Measurements from ENCODE around the gene NXPE3.

The NXPE3 gene

GRCh38 chr3:101836160-101836559, 57.1 kb downstream of the NXPE3 start:
- TF ChIP-seq, protein P1, sequence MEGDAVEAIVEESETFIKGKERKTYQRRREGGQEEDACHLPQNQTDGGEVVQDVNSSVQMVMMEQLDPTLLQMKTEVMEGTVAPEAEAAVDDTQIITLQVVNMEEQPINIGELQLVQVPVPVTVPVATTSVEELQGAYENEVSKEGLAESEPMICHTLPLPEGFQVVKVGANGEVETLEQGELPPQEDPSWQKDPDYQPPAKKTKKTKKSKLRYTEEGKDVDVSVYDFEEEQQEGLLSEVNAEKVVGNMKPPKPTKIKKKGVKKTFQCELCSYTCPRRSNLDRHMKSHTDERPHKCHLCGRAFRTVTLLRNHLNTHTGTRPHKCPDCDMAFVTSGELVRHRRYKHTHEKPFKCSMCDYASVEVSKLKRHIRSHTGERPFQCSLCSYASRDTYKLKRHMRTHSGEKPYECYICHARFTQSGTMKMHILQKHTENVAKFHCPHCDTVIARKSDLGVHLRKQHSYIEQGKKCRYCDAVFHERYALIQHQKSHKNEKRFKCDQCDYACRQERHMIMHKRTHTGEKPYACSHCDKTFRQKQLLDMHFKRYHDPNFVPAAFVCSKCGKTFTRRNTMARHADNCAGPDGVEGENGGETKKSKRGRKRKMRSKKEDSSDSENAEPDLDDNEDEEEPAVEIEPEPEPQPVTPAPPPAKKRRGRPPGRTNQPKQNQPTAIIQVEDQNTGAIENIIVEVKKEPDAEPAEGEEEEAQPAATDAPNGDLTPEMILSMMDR (IDR thresholded peaks at IDR 0.05; ENCODE audit: unreplicated experiment in 3 of 3), result no peak
- Mint-ChIP-seq H3K9me3 (no peaks in the 10 kb centered on the region), H3K4me1 (no peaks in the 10 kb centered on the region), H3K27me3 (ENCODE audit: low read depth) (no peaks in the 10 kb centered on the region), H3K36me3 (ENCODE audit: low read depth) (no peaks in the 10 kb centered on the region), H3K27ac (no peak overlapping the region), H3K4me3 (no peak overlapping the region)

DNA sequence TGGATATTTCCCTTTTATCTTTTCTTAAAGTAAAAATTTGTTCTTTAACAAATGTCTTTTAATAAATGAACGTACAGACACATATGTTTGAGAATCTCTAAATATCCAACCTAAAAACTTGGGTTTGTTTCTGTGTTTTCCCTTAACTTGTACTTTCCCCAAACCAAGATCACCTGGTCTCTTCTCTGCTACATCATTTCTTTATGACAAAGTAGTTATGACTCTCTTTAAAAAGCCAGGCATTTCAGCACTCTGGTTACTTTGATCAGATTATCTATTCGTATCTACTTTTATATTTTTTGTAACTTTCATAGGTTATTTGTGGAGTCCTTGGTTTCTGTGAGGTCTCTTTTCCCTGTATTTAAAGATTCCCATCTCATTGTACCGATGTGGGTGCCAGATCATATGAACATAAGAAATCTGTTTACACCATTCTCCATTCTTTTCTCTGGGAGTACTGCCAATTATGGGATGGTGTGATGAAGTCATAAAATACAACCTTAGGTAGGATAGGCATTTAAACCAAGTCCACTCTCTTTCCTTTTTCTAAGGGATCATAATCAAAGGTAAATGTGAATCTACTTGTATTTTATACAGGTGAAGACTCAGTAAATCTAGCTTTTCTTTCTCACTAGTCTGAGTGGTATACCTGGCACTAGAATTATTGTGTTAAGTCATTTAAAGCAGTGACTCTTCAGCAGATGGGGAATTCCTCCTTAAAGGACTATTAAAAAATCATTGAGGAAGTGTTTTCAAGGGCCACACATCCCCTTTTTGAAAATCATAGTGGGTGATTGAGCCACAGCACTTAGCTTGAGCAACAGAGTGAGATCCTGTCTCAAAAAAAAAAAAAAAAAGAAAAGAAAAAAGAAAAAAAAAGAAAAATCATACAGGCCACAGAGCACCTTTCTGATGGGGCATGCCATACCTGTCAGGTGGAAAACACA, 57.9 kb downstream of the NXPE3 start:
- H3K9me3 Mint-ChIP-seq, result peaks cover 2% of the 10 kb centered on the region
- no peaks in the 10 kb centered on the region for H3K4me1 Mint-ChIP-seq
- H3K4me3 Mint-ChIP-seq, result no peak overlapping the region
- no peaks in the 10 kb centered on the region for H3K27me3 Mint-ChIP-seq (ENCODE audit: low read depth)
- H3K27ac Mint-ChIP-seq, result no peak overlapping the region
- H3K36me3 Mint-ChIP-seq (ENCODE audit: low read depth), result peaks cover 2% of the 10 kb centered on the region
- TF ChIP-seq, protein P1 (IDR thresholded peaks at IDR 0.05; ENCODE audit: unreplicated experiment in 3 of 3), result no peak

DNA sequence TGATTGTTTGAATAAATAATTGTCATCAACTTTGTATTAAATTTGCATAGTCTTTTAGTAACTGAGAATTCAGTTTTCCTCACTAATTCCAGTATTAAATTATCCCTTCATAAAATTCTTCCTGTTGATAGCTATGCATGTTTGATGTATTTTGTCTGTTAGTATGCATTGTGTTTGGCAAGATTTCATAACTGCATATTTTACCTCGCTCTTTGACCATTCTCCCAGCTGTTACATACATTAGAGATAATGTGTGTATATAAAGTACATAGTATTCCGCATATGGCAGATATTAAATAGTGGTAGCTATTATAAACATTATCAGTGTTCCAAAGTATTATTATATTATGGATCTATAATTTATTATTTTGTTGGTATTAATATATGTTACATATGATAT, 59.7 kb downstream of the NXPE3 start:
- H3K4me1 Mint-ChIP-seq, result no peaks in the 10 kb centered on the region
- TF ChIP-seq, protein P1 (IDR thresholded peaks at IDR 0.05; ENCODE audit: unreplicated experiment in 3 of 3), result no peak
- peak overlapping the region in 2 of 3 experiments; percentile 7 to 25 for H3K27ac Mint-ChIP-seq
- peaks cover 5% of the 10 kb centered on the region for H3K36me3 Mint-ChIP-seq (ENCODE audit: low read depth)
- H3K9me3 Mint-ChIP-seq, result peaks cover 6% of the 10 kb centered on the region
- H3K27me3 Mint-ChIP-seq (ENCODE audit: low read depth), result no peaks in the 10 kb centered on the region
- H3K4me3 Mint-ChIP-seq, result no peak overlapping the region

GRCh38 chr3:101840066-101840465, 61.1 kb downstream of the NXPE3 start:
- H3K27me3 Mint-ChIP-seq (ENCODE audit: low read depth), result no peaks in the 10 kb centered on the region
- TF ChIP-seq, protein P1 (IDR thresholded peaks at IDR 0.05; ENCODE audit: unreplicated experiment in 3 of 3), result no peak
- H3K27ac Mint-ChIP-seq, result no peak overlapping the region
- H3K9me3 Mint-ChIP-seq, result peaks cover 6% of the 10 kb centered on the region
- H3K4me1 Mint-ChIP-seq, result no peaks in the 10 kb centered on the region
- H3K4me3 Mint-ChIP-seq, result no peak overlapping the region
- H3K36me3 Mint-ChIP-seq (ENCODE audit: low read depth), result peaks cover 5% of the 10 kb centered on the region

GRCh38 chr3:101842245-101842934, 63.4 kb downstream of the NXPE3 start:
- H3K9me3 Mint-ChIP-seq, result peaks cover 6% of the 10 kb centered on the region

More at GRCh38 chr3:101842245-101842934, 63.4 kb downstream of the NXPE3 start:
- H3K36me3 Mint-ChIP-seq (ENCODE audit: low read depth), result peaks cover 5% of the 10 kb centered on the region
- no peaks in the 10 kb centered on the region for H3K4me1 Mint-ChIP-seq
- no peak overlapping the region for H3K27ac Mint-ChIP-seq
- H3K27me3 Mint-ChIP-seq (ENCODE audit: low read depth), result no peaks in the 10 kb centered on the region
- TF ChIP-seq, protein P1 (IDR thresholded peaks at IDR 0.05; ENCODE audit: unreplicated experiment in 3 of 3), result no peak
- no peak overlapping the region for H3K4me3 Mint-ChIP-seq

Measured in nephron (organoid).